Right atrium auricular region (tissue), 2 donors: ENCODE data around the gene TRANK1. TPM values are rescaled to one million over a fixed set of nuclear protein-coding genes. Genes with fewer than 3 reads are reported as not detected.
A peak's percentile ranks its signal among the peaks of the same experiment; 100 is the strongest.
"Not testable (repeated sequence)": the region's sequence is repeated elsewhere in the genome, so short reads cannot be mapped to it uniquely, and the experiment has no call there.

Source experiments
- DNase-seq: peaks from one replicate; pipeline ENCODE4 v3.0.0-alpha.2; 2019; ENCODE audit warnings: low spot score
- H3K27ac ChIP-seq, 2 donors: fragments of 200-600 bp; sonication (generic); 1 replicate in 1 of 2; 2 replicates in 1 of 2; pipeline ENCODE4 v1.5.1; 2016 to 2019
- H3K27me3 ChIP-seq, 2 donors: fragments of 200-600 bp; sonication (generic); one replicate each; pipeline versions ENCODE4 v1.5.1 to v1.6.0; 2017 to 2019
- H3K36me3 ChIP-seq: fragments of 200-600 bp; sonication (generic); one replicate; pipeline ENCODE4 v1.5.1; 2016
- H3K4me1 ChIP-seq, 2 donors: fragments of 200-600 bp; sonication (generic); one replicate each; pipeline versions ENCODE4 v1.5.1 to v1.6.0; 2017 to 2019
- H3K4me3 ChIP-seq, 2 donors: fragments of 200-600 bp; sonication (generic); 1 replicate in 1 of 2; 2 replicates in 1 of 2; pipeline ENCODE4 v1.5.1; 2017 to 2019; ENCODE audit warnings: mild to moderate bottlenecking in 1 of 2, moderate library complexity in 1 of 2
- H3K9me3 ChIP-seq, 2 donors: fragments of 200-600 bp; sonication (generic); one replicate each; pipeline ENCODE4 v1.5.1; 2019
- CTCF ChIP-seq, 2 donors: fragments of 200-600 bp; sonication (generic); IDR thresholded peaks; one replicate each; pipeline ENCODE4 v1.5.1; 2019; ENCODE audit warnings: antibody characterized with exemption in 2 of 2
- total RNA-seq, 2 donors: library from RNA; depleted of rRNA; stranded (reverse); fragments of >200 nt; gene quantifications; one replicate each; pipeline ENCODE4 v1.1.0, GENCODE V29; 2016

The TRANK1 gene
- total RNA-seq, 2 donors from 2014 or later: 5.7 to 10.3 TPM

- Histone ChIP-seq H3K27me3 (no peaks in the 10 kb centered on the region), H3K36me3 (peaks cover 32% of the 10 kb centered on the region), H3K4me1 (peaks cover 0 to 24% of the 10 kb centered on the region in 2 donors), H3K9me3 (no peaks in the 10 kb centered on the region), H3K27ac (peak overlapping the region in 1 of 2 donors; percentile 67), H3K4me3 (no peak overlapping the region)
- no peak for DNase-seq
- TF ChIP-seq CTCF (IDR thresholded peaks at IDR 0.05): no peak
These were observed 51.0 kb downstream of the TRANK1 start for GRCh38 chr3:36893826-36894225.

GRCh38 chr3:36893137-36893557 lies 51.7 kb downstream of the TRANK1 start:
- peaks cover 38% of the 10 kb centered on the region for H3K36me3 ChIP-seq

GRCh38 chr3:36892457-36893136 lies 52.3 kb downstream of the TRANK1 start:
- Histone ChIP-seq H3K4me1 (peaks cover 0 to 24% of the 10 kb centered on the region in 2 donors), H3K36me3 (peaks cover 33% of the 10 kb centered on the region), H3K4me3 (no peak overlapping the region), H3K27ac (peak overlapping the region; percentile 25 to 57), H3K27me3 (no peaks in the 10 kb centered on the region), H3K9me3 (no peaks in the 10 kb centered on the region)
- no peak for TF ChIP-seq CTCF (IDR thresholded peaks at IDR 0.05)
- DNase-seq: no peak

More at GRCh38 chr3:36893137-36893557, 51.7 kb downstream of the TRANK1 start:
- DNase-seq: peak; percentile 75
- Histone ChIP-seq H3K27ac (peak overlapping the region; percentile 25 to 67), H3K4me3 (no peak overlapping the region), H3K27me3 (no peaks in the 10 kb centered on the region), H3K4me1 (peaks cover 0 to 24% of the 10 kb centered on the region in 2 donors), H3K9me3 (no peaks in the 10 kb centered on the region)
- TF ChIP-seq CTCF (IDR thresholded peaks at IDR 0.05): no peak

GRCh38 chr3:36891701-36892160 lies 53.1 kb downstream of the TRANK1 start:
- TF ChIP-seq CTCF (IDR thresholded peaks at IDR 0.05): no peak
- Histone ChIP-seq H3K4me1 (peaks cover 0 to 24% of the 10 kb centered on the region in 2 donors), H3K27ac (peak overlapping the region in 1 of 2 donors; percentile 53)

GRCh38 chr3:36891097-36891496 lies 53.8 kb downstream of the TRANK1 start:
- H3K27me3 ChIP-seq, DNase-seq, H3K9me3 ChIP-seq, H3K4me3 ChIP-seq: not testable (repeated sequence)
- peak overlapping the region in 1 of 2 donors; percentile 53 for H3K27ac ChIP-seq
- peaks cover 33% of the 10 kb centered on the region for H3K36me3 ChIP-seq
- H3K4me1 ChIP-seq: peaks cover 0 to 24% of the 10 kb centered on the region in 2 donors

More at GRCh38 chr3:36891701-36892160, 53.1 kb downstream of the TRANK1 start:
- DNase-seq: no peak
- no peaks in the 10 kb centered on the region for H3K27me3 ChIP-seq
- H3K9me3 ChIP-seq: no peaks in the 10 kb centered on the region
- peaks cover 33% of the 10 kb centered on the region for H3K36me3 ChIP-seq
- H3K4me3 ChIP-seq: no peak overlapping the region

GRCh38 chr3:36890261-36890660 lies 54.6 kb downstream of the TRANK1 start:
- TF ChIP-seq CTCF (IDR thresholded peaks at IDR 0.05): no peak
- Histone ChIP-seq H3K9me3 (no peaks in the 10 kb centered on the region), H3K36me3 (peaks cover 33% of the 10 kb centered on the region), H3K4me1 (peaks cover 0 to 24% of the 10 kb centered on the region in 2 donors), H3K4me3 (no peak overlapping the region), H3K27ac (no peak overlapping the region), H3K27me3 (no peaks in the 10 kb centered on the region)
- no peak for DNase-seq
